ENCODE data around the gene PATE1. TPM values are rescaled to one million over a fixed set of nuclear protein-coding genes. Genes with fewer than 3 reads are reported as not detected.

PATE1 gene
- total RNA-seq, 1 experiment from 2014 or later: not detected

DNA sequence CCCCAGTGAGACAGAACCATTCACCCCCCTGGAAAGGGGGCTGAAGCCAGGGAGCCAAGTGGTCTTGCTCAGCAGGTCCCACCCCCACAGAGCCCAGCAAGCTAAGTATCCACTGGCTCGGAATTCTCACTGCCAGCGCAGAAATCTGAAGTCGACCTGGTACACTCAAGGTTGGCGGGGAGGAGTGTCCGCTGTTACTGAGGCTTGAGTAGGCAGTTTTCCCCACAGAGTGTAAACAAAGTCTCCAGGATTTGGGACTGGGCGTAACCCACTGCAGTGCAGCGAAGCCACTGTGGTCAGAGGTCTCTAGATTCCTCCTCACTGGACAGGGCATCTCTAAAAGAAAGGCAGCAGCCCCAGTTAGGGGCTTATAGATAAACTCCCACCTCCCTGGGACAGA is 10.0 kb downstream of the PATE1 start:
- BruUV-seq (replicated peaks): no TSS peak
- Histone ChIP-seq H3K4me3 (replicated peaks in 1 of 2; ENCODE audit: low read depth in 1 of 2, low read length in 2 of 2) (no peak overlapping the region), H3K27me3 (ENCODE audit: insufficient read depth, low read length) (peaks cover 49% of the 10 kb centered on the region), H3K4me1 (ENCODE audit: control insufficient read depth in 1 of 2, insufficient read depth in 2 of 2, low read length in 2 of 2) (no peaks in the 10 kb centered on the region), H4K20me1 (ENCODE audit: insufficient read depth) (no peaks in the 10 kb centered on the region), H2AFZ (ENCODE audit: low read depth, low read length, poor library complexity, severe bottlenecking) (no peak overlapping the region), H3K9me2 (ENCODE audit: insufficient read depth) (no peaks in the 10 kb centered on the region), H3K79me2 (ENCODE audit: insufficient read depth, low read length) (no peaks in the 10 kb centered on the region), H3K27ac (ENCODE audit: low read depth, low read length) (no peak overlapping the region), H3K4me2 (ENCODE audit: low read length) (no peak overlapping the region), H3K36me3 (ENCODE audit: control insufficient read depth in 1 of 2, insufficient read depth in 2 of 2, low read length in 2 of 2) (no peaks in the 10 kb centered on the region), H3K9ac (ENCODE audit: low read length) (no peak overlapping the region), H3K9me3 (ENCODE audit: control insufficient read depth in 1 of 2, insufficient read depth in 1 of 2, low read depth in 1 of 2, low read length in 2 of 2) (no peaks in the 10 kb centered on the region)
- DNase-seq (ENCODE audit: low read depth, low spot score) (no peak), ATAC-seq (no peak)
- CTCF ChIA-PET: no interaction called here
- TF ChIP-seq, protein P1, sequence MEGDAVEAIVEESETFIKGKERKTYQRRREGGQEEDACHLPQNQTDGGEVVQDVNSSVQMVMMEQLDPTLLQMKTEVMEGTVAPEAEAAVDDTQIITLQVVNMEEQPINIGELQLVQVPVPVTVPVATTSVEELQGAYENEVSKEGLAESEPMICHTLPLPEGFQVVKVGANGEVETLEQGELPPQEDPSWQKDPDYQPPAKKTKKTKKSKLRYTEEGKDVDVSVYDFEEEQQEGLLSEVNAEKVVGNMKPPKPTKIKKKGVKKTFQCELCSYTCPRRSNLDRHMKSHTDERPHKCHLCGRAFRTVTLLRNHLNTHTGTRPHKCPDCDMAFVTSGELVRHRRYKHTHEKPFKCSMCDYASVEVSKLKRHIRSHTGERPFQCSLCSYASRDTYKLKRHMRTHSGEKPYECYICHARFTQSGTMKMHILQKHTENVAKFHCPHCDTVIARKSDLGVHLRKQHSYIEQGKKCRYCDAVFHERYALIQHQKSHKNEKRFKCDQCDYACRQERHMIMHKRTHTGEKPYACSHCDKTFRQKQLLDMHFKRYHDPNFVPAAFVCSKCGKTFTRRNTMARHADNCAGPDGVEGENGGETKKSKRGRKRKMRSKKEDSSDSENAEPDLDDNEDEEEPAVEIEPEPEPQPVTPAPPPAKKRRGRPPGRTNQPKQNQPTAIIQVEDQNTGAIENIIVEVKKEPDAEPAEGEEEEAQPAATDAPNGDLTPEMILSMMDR (IDR thresholded peaks at IDR 0.05 in 2 of 3, conservative IDR thresholded peaks at IDR 0.05 in 1 of 3; ENCODE audit: borderline replicate concordance in 1 of 3, insufficient read depth in 1 of 3, low read depth in 2 of 3, low read length in 2 of 3): no peak
- TF ChIP-seq ELF1 (IDR thresholded peaks at IDR 0.05; ENCODE audit: borderline replicate concordance, low read depth) (no peak), EZH2 (IDR thresholded peaks at IDR 0.05) (no peak), FOSL1 (IDR thresholded peaks at IDR 0.05; ENCODE audit: low read depth) (no peak), ZFX (IDR thresholded peaks at IDR 0.05) (no peak), YY1 (IDR thresholded peaks at IDR 0.05; ENCODE audit: extremely low read depth, insufficient replicate concordance, low read depth, low read length) (no peak), JUND (IDR thresholded peaks at IDR 0.05) (no peak), CBX3 (IDR thresholded peaks at IDR 0.05; ENCODE audit: low read depth) (no peak)
- TF ChIP-seq, protein P2, sequence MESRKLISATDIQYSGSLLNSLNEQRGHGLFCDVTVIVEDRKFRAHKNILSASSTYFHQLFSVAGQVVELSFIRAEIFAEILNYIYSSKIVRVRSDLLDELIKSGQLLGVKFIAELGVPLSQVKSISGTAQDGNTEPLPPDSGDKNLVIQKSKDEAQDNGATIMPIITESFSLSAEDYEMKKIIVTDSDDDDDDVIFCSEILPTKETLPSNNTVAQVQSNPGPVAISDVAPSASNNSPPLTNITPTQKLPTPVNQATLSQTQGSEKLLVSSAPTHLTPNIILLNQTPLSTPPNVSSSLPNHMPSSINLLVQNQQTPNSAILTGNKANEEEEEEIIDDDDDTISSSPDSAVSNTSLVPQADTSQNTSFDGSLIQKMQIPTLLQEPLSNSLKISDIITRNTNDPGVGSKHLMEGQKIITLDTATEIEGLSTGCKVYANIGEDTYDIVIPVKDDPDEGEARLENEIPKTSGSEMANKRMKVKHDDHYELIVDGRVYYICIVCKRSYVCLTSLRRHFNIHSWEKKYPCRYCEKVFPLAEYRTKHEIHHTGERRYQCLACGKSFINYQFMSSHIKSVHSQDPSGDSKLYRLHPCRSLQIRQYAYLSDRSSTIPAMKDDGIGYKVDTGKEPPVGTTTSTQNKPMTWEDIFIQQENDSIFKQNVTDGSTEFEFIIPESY (IDR thresholded peaks at IDR 0.05; ENCODE audit: extremely low read depth, insufficient replicate concordance, low read length): no peak
- RAD21 ChIA-PET (ENCODE audit: low non-redundant PET in 1 of 2, low total read pairs in 2 of 2, uncharacterized antibody in 2 of 2, unreplicated experiment in 2 of 2): no interaction called here
- intact Hi-C loops (cut with micrococcal nuclease): no loop called here
- POLR2A ChIA-PET: no interaction called here

Data from HCT116 (cell line).